Activated B cell treated with CpG ODN at 0.5 μM for 24 hours (primary cell): ENCODE measurements around the gene SEPHS1. TPM values are rescaled to one million over a fixed set of nuclear protein-coding genes. Genes with fewer than 3 reads are reported as not detected.
"Not testable (repeated sequence)": the region's sequence is repeated elsewhere in the genome, so short reads cannot be mapped to it uniquely, and the experiment has no call there.

Experiments used
- ATAC-seq: fragments of 200-7000 bp; cut with Tn5 transposase; one replicate; pipeline ENCODE4 v1.10.0; 2021; ENCODE audit warnings: low read depth, mild to moderate bottlenecking, moderate library complexity
- CTCF ChIA-PET: fragments of 350-600 bp; sonication (Branson Sonifier 250); formaldehyde crosslinking; loops from one replicate; lab custom pipeline; 2021; ENCODE audit warnings: antibody characterized with exemption; lab: Charles Lee
- POLR2A ChIA-PET: fragments of 350-600 bp; sonication (Branson Sonifier 250); formaldehyde crosslinking; loops from one replicate; lab custom pipeline; 2021; ENCODE audit warnings: antibody characterized with exemption; lab: Charles Lee
- DNase-seq: peaks from one replicate; pipeline ENCODE4 v3.0.0; 2022
- H3K27ac Mint-ChIP-seq: one replicate; pipeline ENCODE4 v1.8.0; 2020; ENCODE audit warnings: mixed read lengths
- H3K27me3 Mint-ChIP-seq: one replicate; pipeline ENCODE4 v1.8.0; 2021; ENCODE audit warnings: mixed read lengths
- H3K36me3 Mint-ChIP-seq: one replicate; pipeline ENCODE4 v1.8.0; 2021; ENCODE audit warnings: low read depth, mixed read lengths
- H3K4me1 Mint-ChIP-seq: one replicate; pipeline ENCODE4 v1.8.0; 2021; ENCODE audit warnings: mixed read lengths
- H3K4me3 Mint-ChIP-seq: one replicate; pipeline ENCODE4 v1.8.0; 2020; ENCODE audit warnings: mild to moderate bottlenecking, mixed read lengths
- H3K9me3 Mint-ChIP-seq: one replicate; pipeline ENCODE4 v1.8.0; 2020; ENCODE audit warnings: mixed read lengths
- CTCF ChIP-seq: fragments of 200-600 bp; IDR thresholded peaks from one replicate; pipeline ENCODE4 v1.8.0; 2022; ENCODE audit warnings: antibody characterized with exemption, mild to moderate bottlenecking
- intact Hi-C: fragments of 100-400 bp; cut with micrococcal nuclease; formaldehyde crosslinking; loops from one replicate; pipeline ENCODE4 v1.15.1; 2024
- total RNA-seq: library from RNA; stranded (reverse); gene quantifications from 2 replicates; pipeline ENCODE4 v1.2.3, GENCODE V29; 2022

SEPHS1 gene
- total RNA-seq, 1 donor from 2014 or later, result 36.7 TPM

GRCh38 chr10:13276749-13277365 is 71.2 kb downstream of the SEPHS1 start:
- Mint-ChIP-seq H3K36me3 (peaks cover 7% of the 10 kb centered on the region), H3K4me3 (no peak overlapping the region), H3K9me3 (no peaks in the 10 kb centered on the region), H3K4me1 (no peaks in the 10 kb centered on the region), H3K27ac (no peak overlapping the region), H3K27me3 (no peaks in the 10 kb centered on the region)
- no peak for DNase-seq
- POLR2A ChIA-PET, result no interaction called here
- CTCF ChIA-PET, result no interaction called here
- no peak for TF ChIP-seq CTCF
- intact Hi-C loops, result no loop called here
- no peak for ATAC-seq

GRCh38 chr10:13276146-13276545 is 71.9 kb downstream of the SEPHS1 start:
- CTCF ChIA-PET, intact Hi-C loops, ATAC-seq, H3K27ac Mint-ChIP-seq, DNase-seq, H3K4me1 Mint-ChIP-seq, H3K9me3 Mint-ChIP-seq, H3K36me3 Mint-ChIP-seq, H3K4me3 Mint-ChIP-seq, H3K27me3 Mint-ChIP-seq: not testable (repeated sequence)
- POLR2A ChIA-PET, result interaction anchor here (0.7 kb wide), 1 partner anchor 188 kb away, joined by 7 read pairs; no protein-coding TSS in a partner anchor

- CTCF ChIA-PET, result interaction anchor here (0.8 to 1.3 kb wide), 3 partner anchors 32 to 265 kb away, joined by 3 to 14 read pairs (median 4); no protein-coding TSS in a partner anchor
- no peak for TF ChIP-seq CTCF
- H3K4me3 Mint-ChIP-seq, result no peak overlapping the region
Measured at GRCh38 chr10:13272164-13272571, 75.9 kb downstream of the SEPHS1 start.

GRCh38 chr10:13271552-13272163 is 76.4 kb downstream of the SEPHS1 start:
- no peaks in the 10 kb centered on the region for H3K9me3 Mint-ChIP-seq
- ChIA-PET CTCF (interaction anchor here (0.8 to 2.1 kb wide), 4 partner anchors 31 to 265 kb away, joined by 3 to 14 read pairs (median 5); no protein-coding TSS in a partner anchor), POLR2A (interaction anchor here (0.5 to 0.8 kb wide), 2 partner anchors 28 to 45 kb away, joined by 3 to 10 read pairs; partner anchors contain the start of gene PHYH)
- TF ChIP-seq CTCF, result no peak
- H3K4me1 Mint-ChIP-seq, result no peaks in the 10 kb centered on the region
- intact Hi-C loops, result loop anchor here (1.0 kb wide), 2 partner anchors 31 to 81 kb away; no protein-coding TSS in a partner anchor
- H3K4me3 Mint-ChIP-seq, result peak overlapping the region; percentile 42
- peak overlapping the region; percentile 27 for H3K27ac Mint-ChIP-seq
- no peaks in the 10 kb centered on the region for H3K36me3 Mint-ChIP-seq
- DNase-seq (peak; percentile 28), ATAC-seq (peak; percentile 65)
- no peaks in the 10 kb centered on the region for H3K27me3 Mint-ChIP-seq

More at GRCh38 chr10:13272164-13272571, 75.9 kb downstream of the SEPHS1 start:
- ATAC-seq, result no peak
- no peaks in the 10 kb centered on the region for H3K27me3 Mint-ChIP-seq
- no peaks in the 10 kb centered on the region for H3K36me3 Mint-ChIP-seq
- POLR2A ChIA-PET, result interaction anchor here (0.5 to 0.8 kb wide), 2 partner anchors 28 to 45 kb away, joined by 3 to 10 read pairs; partner anchors contain the start of gene PHYH
- intact Hi-C loops, result no loop called here
- H3K4me1 Mint-ChIP-seq, result no peaks in the 10 kb centered on the region
- no peak overlapping the region for H3K27ac Mint-ChIP-seq
- DNase-seq, result no peak
- H3K9me3 Mint-ChIP-seq, result no peaks in the 10 kb centered on the region

- TF ChIP-seq CTCF, result no peak
- H3K4me3 Mint-ChIP-seq, result no peak overlapping the region
- H3K27me3 Mint-ChIP-seq, result peaks cover 1% of the 10 kb centered on the region
- ATAC-seq (no peak), DNase-seq (no peak)
- POLR2A ChIA-PET, result no interaction called here
- CTCF ChIA-PET, result interaction anchor here (2.1 kb wide), 1 partner anchor 31 kb away, joined by 6 read pairs; no protein-coding TSS in a partner anchor
- intact Hi-C loops, result loop anchor here (1.0 kb wide), 2 partner anchors 31 to 81 kb away; no protein-coding TSS in a partner anchor
- no peaks in the 10 kb centered on the region for H3K9me3 Mint-ChIP-seq
- H3K36me3 Mint-ChIP-seq, result no peaks in the 10 kb centered on the region
- H3K4me1 Mint-ChIP-seq, result no peaks in the 10 kb centered on the region
- H3K27ac Mint-ChIP-seq, result no peak overlapping the region
Measured at GRCh38 chr10:13270877-13271551, 77.1 kb downstream of the SEPHS1 start.
